Fibroblast of lung (primary cell): ENCODE measurements around the gene TMEM19. TPM values are rescaled to one million over a fixed set of nuclear protein-coding genes. Genes with fewer than 3 reads are reported as not detected.

Experiments used
- DNase-seq, 2 donors: peaks; one replicate each; pipeline versions ENCODE4 v3.0.0 to v3.0.0-alpha.2; 2010; ENCODE audit warnings: low read depth in 2 of 2
- H2AFZ ChIP-seq: 2 replicates; pipeline ENCODE4 v1.5.1; 2012; ENCODE audit warnings: low read length, control low read depth, inconsistent platforms
- H3K27ac ChIP-seq: 2 replicates; pipeline ENCODE4 v1.5.1; 2011; ENCODE audit warnings: low read length, control low read depth; ENCODE audit not compliant: insufficient read depth
- H3K27me3 ChIP-seq: 2 replicates; pipeline ENCODE4 v1.5.1; 2011; ENCODE audit warnings: mild to moderate bottlenecking, low read length; ENCODE audit not compliant: control insufficient read depth, insufficient read depth
- H3K36me3 ChIP-seq: 2 replicates; pipeline ENCODE4 v1.5.1; 2011; ENCODE audit warnings: low read length; ENCODE audit not compliant: control insufficient read depth, insufficient read depth
- H3K4me1 ChIP-seq: 2 replicates; pipeline ENCODE4 v1.5.1; 2011; ENCODE audit warnings: low read length; ENCODE audit not compliant: control insufficient read depth, insufficient read depth; ENCODE audit errors: extremely low read depth
- H3K4me2 ChIP-seq: 2 replicates; pipeline ENCODE4 v1.5.1; 2011; ENCODE audit warnings: low read length, control low read depth; ENCODE audit not compliant: insufficient read depth; ENCODE audit errors: extremely low read depth
- H3K4me3 ChIP-seq, 4 experiments: fragments of 200-600 bp in 1 of 4; sonication (generic) in 1 of 4; replicated peaks in 1 of 4; 2 replicates each; pipeline ENCODE4 v1.5.1; 2011 to 2016; ENCODE audit warnings: low read length in 4 of 4, low read depth in 3 of 4, mild to moderate bottlenecking in 3 of 4, control low read depth in 2 of 4, inconsistent platforms in 1 of 4, mixed read lengths in 1 of 4; ENCODE audit not compliant: insufficient read depth in 1 of 4; ENCODE audit errors: control extremely low read depth in 1 of 4
- H3K79me2 ChIP-seq: 2 replicates; pipeline ENCODE4 v1.5.1; 2012; ENCODE audit warnings: mild to moderate bottlenecking, low read length, inconsistent platforms; ENCODE audit not compliant: control insufficient read depth, insufficient read depth
- H3K9ac ChIP-seq: 2 replicates; pipeline ENCODE4 v1.5.1; 2011; ENCODE audit warnings: mild to moderate bottlenecking, low read length, control low read depth; ENCODE audit not compliant: insufficient read depth
- H3K9me3 ChIP-seq: 2 replicates; pipeline ENCODE4 v1.5.1; 2012; ENCODE audit warnings: low read depth, low read length; ENCODE audit not compliant: control insufficient read depth, insufficient read depth
- H4K20me1 ChIP-seq: 2 replicates; pipeline ENCODE4 v1.5.1; 2011; ENCODE audit warnings: low read length; ENCODE audit not compliant: control insufficient read depth, insufficient read depth; ENCODE audit errors: extremely low read depth
- EZH2 ChIP-seq: IDR thresholded peaks from 2 replicates; pipeline ENCODE4 v1.5.1; 2012; ENCODE audit warnings: low read length, control low read depth, mild to moderate bottlenecking; ENCODE audit errors: missing control alignments
- polyA plus RNA-seq, 2 donors: library from polyadenylated mRNA; depleted of rRNA in 1 of 2; stranded (reverse) in 1 of 2; unstranded in 1 of 2; fragments of >200 nt; gene quantifications; 2 replicates each; pipeline ENCODE4 v1.2.1, GENCODE V29; 2011 to 2012; ENCODE audit warnings: missing spikeins in 1 of 2
- total RNA-seq: library from RNA; depleted of rRNA; stranded (reverse); fragments of >200 nt; gene quantifications from 2 replicates; pipeline ENCODE4 v1.2.1, GENCODE V29; 2014
- TF ChIP-seq, protein P1 (sequence below), 2 donors: IDR thresholded peaks in 1 of 2; conservative IDR thresholded peaks in 1 of 2; 1 replicate in 1 of 2; 2 replicates in 1 of 2; pipeline ENCODE4 v1.5.1; 2011 to 2012; ENCODE audit warnings: low read length in 2 of 2, control low read depth in 1 of 2, inconsistent platforms in 1 of 2, low read depth in 1 of 2, mild to moderate bottlenecking in 1 of 2

TMEM19 gene
- total and polyA plus RNA-seq, 2 donors (not counting 1 experiment from before 2014, with no cell fraction given) = 19.6 to 25.1 TPM

- TF ChIP-seq EZH2 = no peak
- TF ChIP-seq, protein P1, sequence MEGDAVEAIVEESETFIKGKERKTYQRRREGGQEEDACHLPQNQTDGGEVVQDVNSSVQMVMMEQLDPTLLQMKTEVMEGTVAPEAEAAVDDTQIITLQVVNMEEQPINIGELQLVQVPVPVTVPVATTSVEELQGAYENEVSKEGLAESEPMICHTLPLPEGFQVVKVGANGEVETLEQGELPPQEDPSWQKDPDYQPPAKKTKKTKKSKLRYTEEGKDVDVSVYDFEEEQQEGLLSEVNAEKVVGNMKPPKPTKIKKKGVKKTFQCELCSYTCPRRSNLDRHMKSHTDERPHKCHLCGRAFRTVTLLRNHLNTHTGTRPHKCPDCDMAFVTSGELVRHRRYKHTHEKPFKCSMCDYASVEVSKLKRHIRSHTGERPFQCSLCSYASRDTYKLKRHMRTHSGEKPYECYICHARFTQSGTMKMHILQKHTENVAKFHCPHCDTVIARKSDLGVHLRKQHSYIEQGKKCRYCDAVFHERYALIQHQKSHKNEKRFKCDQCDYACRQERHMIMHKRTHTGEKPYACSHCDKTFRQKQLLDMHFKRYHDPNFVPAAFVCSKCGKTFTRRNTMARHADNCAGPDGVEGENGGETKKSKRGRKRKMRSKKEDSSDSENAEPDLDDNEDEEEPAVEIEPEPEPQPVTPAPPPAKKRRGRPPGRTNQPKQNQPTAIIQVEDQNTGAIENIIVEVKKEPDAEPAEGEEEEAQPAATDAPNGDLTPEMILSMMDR (conservative IDR thresholded peaks at IDR 0.05 in 1 of 2, IDR thresholded peaks at IDR 0.05 in 1 of 2; ENCODE audit: low read depth in 1 of 2, low read length in 2 of 2) = no peak
- DNase-seq = no peak
- Histone ChIP-seq H3K9ac (no peak overlapping the region), H3K27me3 (no peaks in the 10 kb centered on the region), H3K4me3 (no peak overlapping the region), H3K9me3 (no peaks in the 10 kb centered on the region), H3K27ac (no peak overlapping the region), H3K79me2 (no peaks in the 10 kb centered on the region), H3K36me3 (no peaks in the 10 kb centered on the region), H2AFZ (no peak overlapping the region), H3K4me1 (no peaks in the 10 kb centered on the region), H3K4me2 (no peak overlapping the region), H4K20me1 (no peaks in the 10 kb centered on the region)
Measured at GRCh38 chr12:71742998-71743397, 57.1 kb downstream of the TMEM19 start.

GRCh38 chr12:71744522-71745300 is 58.8 kb downstream of the TMEM19 start:
- H3K36me3 ChIP-seq = no peaks in the 10 kb centered on the region
- H3K27ac ChIP-seq = no peak overlapping the region
- H3K79me2 ChIP-seq = no peaks in the 10 kb centered on the region
- H3K4me2 ChIP-seq = no peak overlapping the region
- no peaks in the 10 kb centered on the region for H4K20me1 ChIP-seq
- H3K4me3 ChIP-seq = no peak overlapping the region
- H3K9ac ChIP-seq = no peak overlapping the region
- no peaks in the 10 kb centered on the region for H3K9me3 ChIP-seq
- no peak for DNase-seq
- no peak overlapping the region for H2AFZ ChIP-seq
- peaks cover 6% of the 10 kb centered on the region for H3K27me3 ChIP-seq
- H3K4me1 ChIP-seq = no peaks in the 10 kb centered on the region
- TF ChIP-seq EZH2 = no peak
- TF ChIP-seq, protein P1 (conservative IDR thresholded peaks at IDR 0.05 in 1 of 2, IDR thresholded peaks at IDR 0.05 in 1 of 2; ENCODE audit: low read depth in 1 of 2, low read length in 2 of 2) = no peak

- peak; percentile 59 to 78 for DNase-seq
- Histone ChIP-seq H3K27me3 (peaks cover 6% of the 10 kb centered on the region), H2AFZ (peak overlapping the region; percentile 10), H3K79me2 (no peaks in the 10 kb centered on the region), H3K4me3 (no peak overlapping the region), H3K4me1 (no peaks in the 10 kb centered on the region), H3K4me2 (no peak overlapping the region), H3K9ac (no peak overlapping the region), H3K9me3 (no peaks in the 10 kb centered on the region), H4K20me1 (no peaks in the 10 kb centered on the region), H3K27ac (no peak overlapping the region), H3K36me3 (no peaks in the 10 kb centered on the region)
- TF ChIP-seq, protein P1 (conservative IDR thresholded peaks at IDR 0.05 in 1 of 2, IDR thresholded peaks at IDR 0.05 in 1 of 2; ENCODE audit: low read depth in 1 of 2, low read length in 2 of 2) = peak; percentile 73 to 79
- TF ChIP-seq EZH2 = no peak
Measured at GRCh38 chr12:71746974-71747611, 61.2 kb downstream of the TMEM19 start.
